AG04450 (cell line): ENCODE results near the gene ASCC2. TPM values are rescaled to one million over a fixed set of nuclear protein-coding genes. Genes with fewer than 3 reads are reported as not detected.

Experiments
- CTCF ChIA-PET: fragments of 300-600, 350-600 bp; formaldehyde crosslinking; extraction: SDS; loops from one replicate; lab custom pipeline; 2022; ENCODE audit warnings: antibody characterized with exemption, inconsistent platforms; lab: Charles Lee
- POLR2A ChIA-PET: fragments of 350-600 bp; formaldehyde crosslinking; extraction: SDS; loops from one replicate; lab custom pipeline; 2021; ENCODE audit warnings: antibody characterized with exemption, inconsistent platforms; lab: Yijun Ruan, JAX
- DNase-seq: peaks from one replicate; pipeline ENCODE4 v3.0.0-alpha.2; 2011; ENCODE audit warnings: low read depth, low spot score
- H3K27ac ChIP-seq: one replicate; pipeline ENCODE4 v1.5.1; 2012; ENCODE audit warnings: low read depth, low read length, control low read depth
- H3K27me3 ChIP-seq: one replicate; pipeline ENCODE4 v1.6.0; 2012; ENCODE audit warnings: low read length; ENCODE audit not compliant: control insufficient read depth, insufficient read depth
- H3K4me3 ChIP-seq: 2 replicates; pipeline ENCODE4 v1.5.1; 2011; ENCODE audit warnings: mild to moderate bottlenecking, low read depth, low read length, control low read depth
- H3K9me3 ChIP-seq: 2 replicates; pipeline ENCODE4 v1.5.1; 2012; ENCODE audit warnings: low read length; ENCODE audit not compliant: control insufficient read depth, insufficient read depth
- polyA minus RNA-seq: library from RNA; depleted of rRNA, polyadenylated mRNA; stranded (reverse); fragments of >200 nt; gene quantifications from 2 replicates; pipeline ENCODE4 v1.2.3, GENCODE V29; 2011; rRNA and poly(A)+ RNA removed
- polyA plus RNA-seq: library from polyadenylated mRNA; depleted of rRNA; stranded (reverse); fragments of >200 nt; gene quantifications from 2 replicates; pipeline ENCODE4 v1.2.3, GENCODE V29; 2011; rRNA removed
- TF ChIP-seq, protein P1 (sequence below): IDR thresholded peaks from 2 replicates; pipeline ENCODE4 v1.5.1; 2011; ENCODE audit warnings: low read depth, low read length, control low read depth, inconsistent platforms

The ASCC2 gene, protein sequence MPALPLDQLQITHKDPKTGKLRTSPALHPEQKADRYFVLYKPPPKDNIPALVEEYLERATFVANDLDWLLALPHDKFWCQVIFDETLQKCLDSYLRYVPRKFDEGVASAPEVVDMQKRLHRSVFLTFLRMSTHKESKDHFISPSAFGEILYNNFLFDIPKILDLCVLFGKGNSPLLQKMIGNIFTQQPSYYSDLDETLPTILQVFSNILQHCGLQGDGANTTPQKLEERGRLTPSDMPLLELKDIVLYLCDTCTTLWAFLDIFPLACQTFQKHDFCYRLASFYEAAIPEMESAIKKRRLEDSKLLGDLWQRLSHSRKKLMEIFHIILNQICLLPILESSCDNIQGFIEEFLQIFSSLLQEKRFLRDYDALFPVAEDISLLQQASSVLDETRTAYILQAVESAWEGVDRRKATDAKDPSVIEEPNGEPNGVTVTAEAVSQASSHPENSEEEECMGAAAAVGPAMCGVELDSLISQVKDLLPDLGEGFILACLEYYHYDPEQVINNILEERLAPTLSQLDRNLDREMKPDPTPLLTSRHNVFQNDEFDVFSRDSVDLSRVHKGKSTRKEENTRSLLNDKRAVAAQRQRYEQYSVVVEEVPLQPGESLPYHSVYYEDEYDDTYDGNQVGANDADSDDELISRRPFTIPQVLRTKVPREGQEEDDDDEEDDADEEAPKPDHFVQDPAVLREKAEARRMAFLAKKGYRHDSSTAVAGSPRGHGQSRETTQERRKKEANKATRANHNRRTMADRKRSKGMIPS
- polyA plus RNA-seq: 45.9 and 50.4 TPM in 2 replicates
- 66.0 and 76.9 TPM in 2 replicates for polyA minus RNA-seq

DNA sequence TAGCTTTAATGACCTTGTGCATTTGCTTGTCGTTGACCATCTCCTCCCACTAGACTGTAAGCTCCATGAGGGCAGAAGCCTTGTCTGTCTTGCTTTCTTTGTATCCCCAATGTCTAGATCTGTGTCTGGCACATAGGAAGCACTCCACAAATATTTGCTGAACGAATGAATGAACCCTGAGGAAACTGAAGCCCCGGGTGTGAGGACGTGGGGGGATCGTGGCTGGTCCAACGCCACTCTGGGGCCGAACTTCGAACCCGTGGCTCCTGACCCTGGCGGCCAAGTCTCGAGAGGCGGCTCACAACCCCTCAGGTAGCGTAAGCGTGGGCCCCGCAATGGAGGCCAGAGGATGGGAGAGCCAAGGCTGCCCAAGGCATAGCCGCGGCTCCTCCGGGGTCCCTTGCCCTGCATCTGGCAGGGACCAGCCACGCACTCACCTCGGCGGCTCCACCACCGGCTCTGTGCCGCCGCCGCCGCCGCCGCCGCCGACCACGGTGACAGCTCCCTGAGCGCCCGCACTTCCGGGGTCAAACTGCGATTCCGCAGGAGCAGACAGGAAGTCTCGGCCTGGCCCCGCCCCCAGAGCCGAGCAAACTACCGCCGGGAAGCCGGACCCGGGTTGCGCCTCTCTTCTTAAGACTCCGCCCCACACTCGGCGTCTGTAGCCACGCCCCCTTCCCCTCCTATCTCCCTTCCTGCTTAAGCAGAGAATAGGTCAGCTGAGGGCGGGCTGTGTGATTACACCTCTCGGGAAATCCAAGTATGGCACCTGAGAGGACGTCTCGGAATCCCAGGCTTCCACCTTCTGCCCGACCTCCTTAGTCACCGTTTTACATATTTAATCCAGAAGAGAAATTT is at the start of gene ASCC2:
Gene ASCC2, minus strand, starts transcription at position 534 of the 858 bp plus-strand sequence. CDS start 5,949 bp downstream, outside the sequence.
- ChIA-PET POLR2A (interaction anchor here (0.6 to 1.7 kb wide), 4 partner anchors 17 to 284 kb away, joined by 3 to 5 read pairs (median 4); partner anchors contain the start of genes MTMR3 and THOC5), CTCF (interaction anchor here (0.7 to 1.9 kb wide), 3 partner anchors 38 to 167 kb away, joined by 3 to 8 read pairs (median 5); no protein-coding TSS in a partner anchor)
- Histone ChIP-seq H3K4me3 (peak within 1 kb of the TSS; percentile 98), H3K27ac (peak within 1 kb of the TSS; percentile 57), H3K9me3 (peaks cover 3% of the 10 kb centered on the region; the same call in 1 of the 2 replicates), H3K27me3 (no peaks in the 10 kb centered on the region)
- DNase-seq: peak; percentile 85
- TF ChIP-seq, protein P1, sequence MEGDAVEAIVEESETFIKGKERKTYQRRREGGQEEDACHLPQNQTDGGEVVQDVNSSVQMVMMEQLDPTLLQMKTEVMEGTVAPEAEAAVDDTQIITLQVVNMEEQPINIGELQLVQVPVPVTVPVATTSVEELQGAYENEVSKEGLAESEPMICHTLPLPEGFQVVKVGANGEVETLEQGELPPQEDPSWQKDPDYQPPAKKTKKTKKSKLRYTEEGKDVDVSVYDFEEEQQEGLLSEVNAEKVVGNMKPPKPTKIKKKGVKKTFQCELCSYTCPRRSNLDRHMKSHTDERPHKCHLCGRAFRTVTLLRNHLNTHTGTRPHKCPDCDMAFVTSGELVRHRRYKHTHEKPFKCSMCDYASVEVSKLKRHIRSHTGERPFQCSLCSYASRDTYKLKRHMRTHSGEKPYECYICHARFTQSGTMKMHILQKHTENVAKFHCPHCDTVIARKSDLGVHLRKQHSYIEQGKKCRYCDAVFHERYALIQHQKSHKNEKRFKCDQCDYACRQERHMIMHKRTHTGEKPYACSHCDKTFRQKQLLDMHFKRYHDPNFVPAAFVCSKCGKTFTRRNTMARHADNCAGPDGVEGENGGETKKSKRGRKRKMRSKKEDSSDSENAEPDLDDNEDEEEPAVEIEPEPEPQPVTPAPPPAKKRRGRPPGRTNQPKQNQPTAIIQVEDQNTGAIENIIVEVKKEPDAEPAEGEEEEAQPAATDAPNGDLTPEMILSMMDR: no peak

DNA sequence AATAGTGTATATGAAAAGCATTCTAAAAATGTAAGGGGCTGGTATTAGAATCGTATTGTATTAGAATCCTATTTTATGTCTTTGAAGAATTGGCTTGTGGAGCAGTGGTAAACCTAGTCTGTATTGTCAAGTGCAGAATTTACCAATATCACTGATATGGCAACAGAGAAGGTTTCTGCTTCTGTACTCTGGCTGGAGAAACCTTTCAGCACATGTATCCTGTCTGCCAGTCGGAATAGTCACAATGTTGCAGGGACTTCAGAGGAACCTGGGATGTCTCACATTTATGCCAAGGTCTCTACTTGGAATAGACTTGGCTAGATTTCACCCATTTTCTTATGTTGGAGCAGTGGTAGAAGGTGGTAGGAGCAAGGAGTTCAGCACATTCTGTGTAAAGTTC is 49.3 kb upstream of the ASCC2 start:
- no peak for DNase-seq
- no peaks in the 10 kb centered on the region for H3K27me3 ChIP-seq
- ChIA-PET POLR2A (no interaction called here), CTCF (interaction anchor here (1.8 kb wide), 1 partner anchor 118 kb away, joined by 6 read pairs; no protein-coding TSS in a partner anchor)
- no peaks in the 10 kb centered on the region; the same call in 1 of the 2 replicates for H3K9me3 ChIP-seq
- no peak overlapping the region for H3K27ac ChIP-seq
- H3K4me3 ChIP-seq: no peak overlapping the region
- TF ChIP-seq, protein P1: no peak

DNA sequence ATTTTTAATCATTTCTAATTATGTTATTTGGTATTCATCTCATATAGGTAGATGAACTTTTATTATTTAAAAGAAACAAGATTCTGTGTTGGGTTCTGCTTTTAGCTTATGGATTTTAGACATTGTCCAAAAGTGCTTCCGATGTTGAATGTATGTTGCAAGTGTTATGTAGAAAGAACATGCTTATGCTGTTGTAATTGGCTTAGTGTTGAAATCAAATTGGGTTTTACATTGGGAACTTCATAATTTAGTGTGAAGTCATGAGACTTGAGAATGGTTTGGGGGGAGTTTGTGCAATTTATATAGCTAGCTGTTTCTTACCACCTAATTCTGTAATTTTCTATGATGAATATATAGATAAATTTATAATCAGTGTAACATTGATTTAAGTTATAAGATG is 48.5 kb upstream of the ASCC2 start:
- Histone ChIP-seq H3K27ac (no peak overlapping the region), H3K4me3 (no peak overlapping the region), H3K9me3 (no peaks in the 10 kb centered on the region; the same call in 1 of the 2 replicates), H3K27me3 (no peaks in the 10 kb centered on the region)
- TF ChIP-seq, protein P1: no peak
- ChIA-PET POLR2A (interaction anchor here (0.6 kb wide), 1 partner anchor 523 kb away, joined by 3 read pairs; no protein-coding TSS in a partner anchor), CTCF (interaction anchor here (1.8 kb wide), 1 partner anchor 118 kb away, joined by 6 read pairs; no protein-coding TSS in a partner anchor)
- no peak for DNase-seq

DNA sequence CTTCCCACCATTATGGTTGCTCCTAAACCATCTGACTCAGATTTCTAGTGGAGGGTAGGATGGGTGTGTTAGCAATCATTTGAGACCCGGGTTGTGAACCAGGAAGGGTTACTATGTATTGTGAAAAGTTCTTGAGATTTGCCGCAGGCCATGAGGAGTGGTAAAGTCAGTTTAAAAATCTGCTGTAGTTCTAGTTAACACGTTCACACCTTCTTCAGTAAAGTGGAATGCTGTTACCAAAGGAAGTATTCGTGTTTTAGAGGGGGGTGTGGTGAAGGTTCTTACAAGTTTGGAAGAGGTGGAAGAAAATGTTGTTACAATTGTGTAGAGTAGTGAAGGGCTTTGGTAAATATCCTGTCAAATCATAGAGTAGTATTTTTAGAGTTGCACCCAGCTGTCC is 47.5 kb upstream of the ASCC2 start:
- POLR2A ChIA-PET: no interaction called here
- Histone ChIP-seq H3K9me3 (no peaks in the 10 kb centered on the region; the same call in 1 of the 2 replicates), H3K27me3 (no peaks in the 10 kb centered on the region), H3K27ac (no peak overlapping the region), H3K4me3 (no peak overlapping the region)
- DNase-seq: no peak
- CTCF ChIA-PET: interaction anchor here (1.8 kb wide), 1 partner anchor 119 kb away, joined by 6 read pairs; no protein-coding TSS in a partner anchor
- TF ChIP-seq, protein P1: no peak
